Loucy (cell line): Measurements from ENCODE around the gene HIGD1A.

Experiments
- H2AFZ ChIP-seq: fragments of 200-600 bp; sonication (generic); 2 replicates; pipeline ENCODE4 v1.6.0; 2016; ENCODE audit warnings: antibody characterized with exemption, mild to moderate bottlenecking, low read length, moderate library complexity
- H3F3A ChIP-seq: fragments of 200-600 bp; 2 replicates; pipeline ENCODE4 v1.6.0; 2016; ENCODE audit warnings: antibody characterized with exemption, low read depth, mild to moderate bottlenecking
- H3K27me3 ChIP-seq: fragments of 200-600 bp; sonication (generic); 2 replicates; pipeline ENCODE4 v1.6.1; 2014; ENCODE audit warnings: low read length, mild to moderate bottlenecking; ENCODE audit not compliant: insufficient read depth, poor library complexity, severe bottlenecking
- H3K36me3 ChIP-seq: fragments of 200-600 bp; sonication (generic); 2 replicates; pipeline ENCODE4 v1.6.1; 2016; ENCODE audit warnings: low read length; ENCODE audit not compliant: insufficient read depth
- H3K4me1 ChIP-seq: fragments of 200-600 bp; sonication (generic); 2 replicates; pipeline ENCODE4 v1.5.1; 2014; ENCODE audit warnings: low read length, mild to moderate bottlenecking; ENCODE audit not compliant: insufficient read depth, poor library complexity, severe bottlenecking
- H3K4me2 ChIP-seq: fragments of 200-600 bp; sonication (generic); 2 replicates; pipeline ENCODE4 v1.6.0; 2014; ENCODE audit warnings: antibody characterized with exemption, low read length, low read depth, mild to moderate bottlenecking; ENCODE audit not compliant: poor library complexity, severe bottlenecking
- H3K4me3 ChIP-seq: fragments of 200-600 bp; sonication (generic); 2 replicates; pipeline ENCODE4 v1.5.1; 2014; ENCODE audit warnings: low read length, mild to moderate bottlenecking, mixed read lengths; ENCODE audit not compliant: poor library complexity, severe bottlenecking
- H3K79me2 ChIP-seq: fragments of 200-600 bp; sonication (generic); 2 replicates; pipeline ENCODE4 v1.6.1; 2014; ENCODE audit warnings: low read length; ENCODE audit not compliant: insufficient read depth
- H3K9ac ChIP-seq: fragments of 200-600 bp; sonication (generic); 2 replicates; pipeline ENCODE4 v1.6.0; 2014; ENCODE audit warnings: mild to moderate bottlenecking, low read depth, low read length, moderate library complexity; ENCODE audit not compliant: poor library complexity, severe bottlenecking
- H3K9me2 ChIP-seq: fragments of 200-600 bp; sonication (generic); replicated peaks from 2 replicates; pipeline ENCODE4 v1.6.1; 2016; ENCODE audit warnings: low read depth, low read length, mixed read lengths
- H3K9me3 ChIP-seq: fragments of 200-600 bp; sonication (generic); 2 replicates; pipeline ENCODE4 v1.6.1; 2014; ENCODE audit warnings: mild to moderate bottlenecking, antibody characterized with exemption, low read length, low read depth; ENCODE audit not compliant: insufficient read depth
- H4K20me1 ChIP-seq: fragments of 200-600 bp; sonication (generic); 2 replicates; pipeline ENCODE4 v1.6.0; 2014; ENCODE audit warnings: antibody characterized with exemption, low read length, mild to moderate bottlenecking; ENCODE audit not compliant: insufficient read depth, poor library complexity, severe bottlenecking
- EZH2phosphoT487 ChIP-seq: fragments of 200-600 bp; IDR thresholded peaks from 2 replicates; pipeline ENCODE4 v1.6.1; 2018; ENCODE audit warnings: antibody characterized with exemption, mild to moderate bottlenecking, moderate library complexity, borderline replicate concordance
- TF ChIP-seq, protein P1 (sequence below): fragments of 200-600 bp; sonication (generic); conservative IDR thresholded peaks from 2 replicates; pipeline ENCODE4 v1.5.1; 2014; ENCODE audit warnings: mild to moderate bottlenecking, antibody characterized with exemption, low read length

Gene HIGD1A

DNA sequence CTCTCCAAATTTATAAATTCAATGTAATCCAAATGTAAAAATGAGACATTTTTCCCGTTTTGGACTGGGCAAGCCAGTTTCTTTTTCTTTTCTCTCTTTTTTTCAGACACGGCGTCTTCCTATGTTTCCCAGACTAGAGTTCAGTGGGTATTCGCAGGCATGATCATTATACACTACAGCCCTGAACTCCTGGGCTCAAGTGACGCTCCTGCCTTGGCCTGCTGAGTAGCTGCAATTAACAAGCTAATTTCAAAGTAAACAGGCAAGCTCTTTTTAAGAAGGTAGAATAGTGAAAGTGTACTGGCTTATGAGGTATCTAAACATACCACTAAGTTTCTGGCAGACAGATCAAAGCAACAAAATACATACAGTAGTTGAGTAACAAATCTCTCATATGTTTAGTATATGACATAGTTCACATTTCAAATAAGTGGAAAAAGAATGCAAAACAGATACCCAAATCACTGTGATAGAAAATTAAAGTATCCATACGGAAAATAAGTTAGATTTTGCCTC is 13.5 kb downstream of the HIGD1A start:
- no peaks in the 10 kb centered on the region for H3K4me1 ChIP-seq
- H3K9ac ChIP-seq, result no peak overlapping the region
- H3K4me3 ChIP-seq, result no peak overlapping the region
- peaks cover 18% of the 10 kb centered on the region for H3K79me2 ChIP-seq
- no peaks in the 10 kb centered on the region for H3K9me2 ChIP-seq
- peaks cover 20% of the 10 kb centered on the region; the same call in 1 of the 2 replicates for H3K36me3 ChIP-seq
- no peaks in the 10 kb centered on the region for H3K9me3 ChIP-seq
- H3K4me2 ChIP-seq, result peak overlapping the region; percentile 3
- H2AFZ ChIP-seq, result no peak overlapping the region
- H3F3A ChIP-seq, result no peaks in the 10 kb centered on the region
- TF ChIP-seq, protein P1, sequence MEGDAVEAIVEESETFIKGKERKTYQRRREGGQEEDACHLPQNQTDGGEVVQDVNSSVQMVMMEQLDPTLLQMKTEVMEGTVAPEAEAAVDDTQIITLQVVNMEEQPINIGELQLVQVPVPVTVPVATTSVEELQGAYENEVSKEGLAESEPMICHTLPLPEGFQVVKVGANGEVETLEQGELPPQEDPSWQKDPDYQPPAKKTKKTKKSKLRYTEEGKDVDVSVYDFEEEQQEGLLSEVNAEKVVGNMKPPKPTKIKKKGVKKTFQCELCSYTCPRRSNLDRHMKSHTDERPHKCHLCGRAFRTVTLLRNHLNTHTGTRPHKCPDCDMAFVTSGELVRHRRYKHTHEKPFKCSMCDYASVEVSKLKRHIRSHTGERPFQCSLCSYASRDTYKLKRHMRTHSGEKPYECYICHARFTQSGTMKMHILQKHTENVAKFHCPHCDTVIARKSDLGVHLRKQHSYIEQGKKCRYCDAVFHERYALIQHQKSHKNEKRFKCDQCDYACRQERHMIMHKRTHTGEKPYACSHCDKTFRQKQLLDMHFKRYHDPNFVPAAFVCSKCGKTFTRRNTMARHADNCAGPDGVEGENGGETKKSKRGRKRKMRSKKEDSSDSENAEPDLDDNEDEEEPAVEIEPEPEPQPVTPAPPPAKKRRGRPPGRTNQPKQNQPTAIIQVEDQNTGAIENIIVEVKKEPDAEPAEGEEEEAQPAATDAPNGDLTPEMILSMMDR, result no peak
- no peak for TF ChIP-seq EZH2phosphoT487
- H3K27me3 ChIP-seq, result no peaks in the 10 kb centered on the region
- peaks cover 3% of the 10 kb centered on the region for H4K20me1 ChIP-seq

DNA sequence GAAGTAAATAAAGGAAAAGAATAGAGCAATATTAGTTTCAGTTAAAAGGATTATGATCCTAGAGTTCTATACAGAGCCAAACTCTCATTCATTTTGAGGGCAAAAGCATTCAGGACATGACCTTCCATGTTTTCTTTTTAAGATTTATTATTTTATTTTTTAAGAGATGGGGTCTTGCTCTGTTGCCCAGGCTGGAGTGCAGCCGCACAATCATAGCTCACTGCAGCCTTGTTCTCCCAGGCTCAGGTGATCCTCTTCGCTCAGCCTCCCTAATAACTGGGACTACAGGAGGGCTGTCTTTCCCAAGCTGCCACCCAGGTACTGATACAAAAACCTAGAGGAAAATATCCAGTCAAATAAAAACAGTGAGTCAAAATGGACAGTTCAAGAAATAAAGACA is 17.7 kb downstream of the HIGD1A start:
- Histone ChIP-seq H3K9me2 (no peaks in the 10 kb centered on the region), H3K4me3 (no peak overlapping the region), H2AFZ (no peak overlapping the region), H3K9ac (no peak overlapping the region), H4K20me1 (no peaks in the 10 kb centered on the region), H3K36me3 (peaks cover 20% of the 10 kb centered on the region; the same call in 1 of the 2 replicates), H3K27me3 (no peaks in the 10 kb centered on the region), H3K4me2 (no peak overlapping the region), H3K9me3 (no peaks in the 10 kb centered on the region), H3K4me1 (no peaks in the 10 kb centered on the region), H3F3A (no peaks in the 10 kb centered on the region), H3K79me2 (peaks cover 6% of the 10 kb centered on the region; the same call in 1 of the 2 replicates)
- TF ChIP-seq, protein P1, result no peak
- no peak for TF ChIP-seq EZH2phosphoT487

DNA sequence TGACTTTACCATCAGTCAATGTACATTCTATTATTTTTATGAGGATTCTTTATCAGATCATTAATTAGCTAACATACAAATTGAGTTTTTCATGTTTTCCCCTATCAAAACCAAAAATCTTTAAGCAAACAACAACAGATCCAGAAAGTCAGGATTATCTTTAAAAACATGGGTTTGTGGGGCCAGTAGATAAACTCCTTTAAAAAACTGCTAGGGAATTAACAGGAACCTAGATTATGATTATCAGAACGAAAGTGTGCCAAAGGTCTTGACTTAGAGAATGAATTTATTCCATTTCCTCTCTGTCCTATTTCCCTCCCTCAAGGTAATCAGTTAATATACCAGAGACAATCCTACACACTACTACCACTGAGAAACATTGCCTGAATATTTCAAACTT is 18.1 kb downstream of the HIGD1A start:
- H2AFZ ChIP-seq, result no peak overlapping the region
- H3K4me1 ChIP-seq, result no peaks in the 10 kb centered on the region
- H3K9me3 ChIP-seq, result no peaks in the 10 kb centered on the region
- H3K9ac ChIP-seq, result no peak overlapping the region
- peaks cover 20% of the 10 kb centered on the region; the same call in 1 of the 2 replicates for H3K36me3 ChIP-seq
- no peak overlapping the region for H3K4me2 ChIP-seq
- no peaks in the 10 kb centered on the region for H3F3A ChIP-seq
- no peak overlapping the region for H3K4me3 ChIP-seq
- no peaks in the 10 kb centered on the region for H4K20me1 ChIP-seq
- no peaks in the 10 kb centered on the region for H3K9me2 ChIP-seq
- H3K27me3 ChIP-seq, result no peaks in the 10 kb centered on the region
- TF ChIP-seq, protein P1, result no peak
- TF ChIP-seq EZH2phosphoT487, result no peak
- H3K79me2 ChIP-seq, result peaks cover 6% of the 10 kb centered on the region; the same call in 1 of the 2 replicates
